Activated T-helper 1 cell treated with anti-CD3 and anti-CD28 coated beads, Interleukin-12 subunit alpha, Interleukin-12 subunit beta, Interleukin-2, Interleukin-4 antibody, amounts not matched to agents 30 ng/mL and 10 ng/mL and 1 ng/mL, durations not matched to agents 14 hours and 24 hours and 36 hours (primary cell): ENCODE results near the gene TFAP2D. TPM values are rescaled to one million over a fixed set of nuclear protein-coding genes. Genes with fewer than 3 reads are reported as not detected.

Experiments
- DNase-seq: peaks from one replicate; pipeline ENCODE4 v3.0.0; 2021; ENCODE audit warnings: low spot score
- H3K27ac Mint-ChIP-seq: one replicate; pipeline ENCODE4 v1.8.0; 2021; ENCODE audit warnings: mild to moderate bottlenecking, mixed read lengths
- H3K27me3 Mint-ChIP-seq: one replicate; pipeline ENCODE4 v1.8.0; 2022; ENCODE audit warnings: mild to moderate bottlenecking, moderate library complexity, mixed read lengths; ENCODE audit not compliant: insufficient read depth
- H3K36me3 Mint-ChIP-seq: one replicate; pipeline ENCODE4 v1.8.0; 2021; ENCODE audit warnings: low read depth, mixed read lengths
- H3K4me1 Mint-ChIP-seq: one replicate; pipeline ENCODE4 v1.8.0; 2021; ENCODE audit warnings: low read depth, mixed read lengths
- H3K4me3 Mint-ChIP-seq: one replicate; pipeline ENCODE4 v1.8.0; 2021; ENCODE audit warnings: mild to moderate bottlenecking, moderate library complexity, mixed read lengths
- H3K9me3 Mint-ChIP-seq: one replicate; pipeline ENCODE4 v1.8.0; 2021; ENCODE audit warnings: mixed read lengths
- intact Hi-C: fragments of 100-400 bp; cut with micrococcal nuclease; formaldehyde crosslinking; loops from one replicate; pipeline ENCODE4 v1.15.1; 2024
- total RNA-seq: library from RNA; stranded (reverse); gene quantifications from 2 replicates; pipeline ENCODE4 v1.2.3, GENCODE V29; 2022

TFAP2D gene
- not detected in 2 replicates for total RNA-seq

DNA sequence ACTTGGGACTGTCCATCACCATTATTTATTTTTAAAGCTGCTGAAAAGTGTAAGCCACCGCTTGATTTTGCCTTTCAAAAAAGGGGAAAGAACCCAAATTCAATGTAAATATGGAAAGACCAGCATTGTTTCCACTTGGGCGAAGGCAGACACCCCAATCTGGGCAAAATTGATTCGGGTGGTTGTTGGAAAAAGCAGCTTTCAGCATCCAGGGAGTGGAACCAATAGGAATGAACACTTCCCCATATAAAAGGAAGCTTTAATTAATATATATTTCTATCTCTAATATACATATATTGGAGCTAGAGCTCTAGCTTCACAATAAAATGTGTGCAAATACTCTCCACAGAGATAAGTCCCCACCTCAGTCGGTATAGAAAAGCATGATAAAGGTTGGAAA lies at the start of gene TFAP2D:
Gene TFAP2D, plus strand, starts transcription at position 301 of the 400 bp plus-strand sequence. CDS start 530 bp downstream, outside the sequence.
- no peaks in the 10 kb centered on the region for H3K36me3 Mint-ChIP-seq
- H3K9me3 Mint-ChIP-seq = peaks cover 5% of the 10 kb centered on the region
- intact Hi-C loops = no loop called here
- no peak for DNase-seq
- no peak within 1 kb of the TSS for H3K27ac Mint-ChIP-seq
- peaks cover 72% of the 10 kb centered on the region for H3K27me3 Mint-ChIP-seq
- H3K4me1 Mint-ChIP-seq = no peaks in the 10 kb centered on the region
- no peak within 1 kb of the TSS for H3K4me3 Mint-ChIP-seq

DNA sequence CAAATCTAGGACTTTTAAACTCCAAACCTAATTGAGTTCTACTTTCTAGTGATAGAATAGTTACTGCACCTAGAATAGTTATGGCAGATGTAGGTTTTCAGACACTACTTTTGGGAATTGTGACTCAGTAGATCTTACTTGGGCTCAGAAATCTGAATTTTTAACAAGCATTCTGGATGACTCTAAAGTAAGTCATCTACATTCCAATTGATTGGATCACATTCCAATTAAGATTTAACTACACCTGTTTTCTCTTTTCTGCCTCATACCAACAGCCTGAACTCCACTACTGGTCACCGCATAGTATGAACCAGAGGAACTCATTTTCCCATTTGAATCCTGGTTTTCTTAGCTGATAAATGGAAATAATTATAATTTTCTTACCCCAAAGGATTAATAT lies 49.5 kb upstream of the TFAP2D start:
- Mint-ChIP-seq H3K9me3 (no peaks in the 10 kb centered on the region), H3K27ac (no peak overlapping the region), H3K36me3 (no peaks in the 10 kb centered on the region), H3K27me3 (no peaks in the 10 kb centered on the region), H3K4me1 (no peaks in the 10 kb centered on the region), H3K4me3 (no peak overlapping the region)
- intact Hi-C loops = no loop called here
- DNase-seq = no peak

DNA sequence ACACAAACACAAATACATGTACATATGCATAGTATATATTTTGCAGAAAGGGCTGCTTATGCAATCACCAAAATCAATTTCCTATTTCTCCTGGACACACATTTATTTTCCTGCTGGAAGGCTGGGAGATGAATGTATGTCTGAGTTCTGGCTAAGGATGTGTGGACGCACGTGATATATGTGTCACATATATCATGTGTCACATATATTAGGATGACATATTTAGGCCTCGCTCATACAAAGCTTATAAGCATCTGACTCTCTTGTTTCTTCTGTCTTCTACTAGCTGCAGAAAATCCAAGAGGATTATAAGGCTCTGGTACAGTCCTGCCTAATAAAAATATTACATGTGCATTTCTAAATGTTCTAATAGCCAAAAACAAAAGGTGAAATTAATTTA lies 47.2 kb upstream of the TFAP2D start:
- no peaks in the 10 kb centered on the region for H3K4me1 Mint-ChIP-seq

DNA sequence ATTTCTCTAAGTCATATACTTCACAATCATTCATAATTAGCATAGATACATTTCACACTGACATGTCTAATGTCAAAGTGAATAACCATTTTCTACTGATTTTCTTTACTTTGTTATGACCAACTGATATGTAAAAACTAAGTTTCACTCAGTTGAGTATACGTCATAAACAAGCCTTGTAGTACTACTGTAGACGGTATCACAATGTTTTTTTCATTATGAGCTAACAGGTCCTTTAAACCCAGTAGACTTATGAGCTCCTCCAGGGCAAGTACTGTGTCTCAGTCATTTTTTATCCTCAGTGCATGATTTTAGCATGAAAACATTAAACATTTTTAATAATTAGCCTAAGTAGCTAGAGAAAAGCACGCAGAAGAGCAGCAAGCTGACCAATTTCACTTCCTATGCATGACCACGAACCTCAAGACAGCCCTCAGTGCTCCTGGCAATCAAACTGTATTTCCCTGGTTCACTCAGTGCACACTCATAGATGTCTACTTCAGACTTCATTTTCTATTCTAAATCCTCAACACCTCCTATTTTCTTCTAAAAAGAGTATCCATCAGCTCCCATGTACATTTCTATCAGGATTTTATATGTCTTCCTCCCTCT lies 32.0 kb upstream of the TFAP2D start:
- intact Hi-C loops = no loop called here
- DNase-seq = no peak
- no peak overlapping the region for H3K27ac Mint-ChIP-seq
- no peaks in the 10 kb centered on the region for H3K4me1 Mint-ChIP-seq
- no peak overlapping the region for H3K4me3 Mint-ChIP-seq
- no peaks in the 10 kb centered on the region for H3K27me3 Mint-ChIP-seq
- no peaks in the 10 kb centered on the region for H3K36me3 Mint-ChIP-seq
- no peaks in the 10 kb centered on the region for H3K9me3 Mint-ChIP-seq

More for the DNA sequence above, 47.2 kb upstream of the TFAP2D start:
- Mint-ChIP-seq H3K36me3 (no peaks in the 10 kb centered on the region), H3K27me3 (no peaks in the 10 kb centered on the region), H3K9me3 (no peaks in the 10 kb centered on the region), H3K27ac (no peak overlapping the region), H3K4me3 (no peak overlapping the region)
- intact Hi-C loops = no loop called here
- DNase-seq = no peak

DNA sequence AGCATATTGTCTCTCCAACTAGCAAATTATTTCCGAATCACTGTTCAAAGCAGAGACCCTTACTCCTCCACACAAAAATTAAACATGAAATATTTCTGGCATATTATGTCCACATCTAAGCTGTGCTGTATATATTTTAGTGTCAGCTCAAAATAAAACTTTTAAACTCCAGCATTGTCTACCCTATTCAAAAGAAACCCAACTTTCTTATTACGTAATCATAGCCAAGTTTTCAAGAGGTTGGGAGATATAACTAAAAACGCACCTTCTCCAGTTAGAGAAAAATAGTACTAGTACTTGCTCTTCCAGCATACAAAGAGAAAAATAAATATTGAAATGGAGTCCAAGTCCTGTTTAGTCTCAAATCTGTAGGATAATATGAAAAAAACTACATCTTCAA lies 24.1 kb upstream of the TFAP2D start:
- Mint-ChIP-seq H3K36me3 (no peaks in the 10 kb centered on the region), H3K27ac (no peak overlapping the region), H3K9me3 (no peaks in the 10 kb centered on the region), H3K4me1 (no peaks in the 10 kb centered on the region), H3K4me3 (no peak overlapping the region), H3K27me3 (no peaks in the 10 kb centered on the region)
- DNase-seq = no peak
- intact Hi-C loops = no loop called here

DNA sequence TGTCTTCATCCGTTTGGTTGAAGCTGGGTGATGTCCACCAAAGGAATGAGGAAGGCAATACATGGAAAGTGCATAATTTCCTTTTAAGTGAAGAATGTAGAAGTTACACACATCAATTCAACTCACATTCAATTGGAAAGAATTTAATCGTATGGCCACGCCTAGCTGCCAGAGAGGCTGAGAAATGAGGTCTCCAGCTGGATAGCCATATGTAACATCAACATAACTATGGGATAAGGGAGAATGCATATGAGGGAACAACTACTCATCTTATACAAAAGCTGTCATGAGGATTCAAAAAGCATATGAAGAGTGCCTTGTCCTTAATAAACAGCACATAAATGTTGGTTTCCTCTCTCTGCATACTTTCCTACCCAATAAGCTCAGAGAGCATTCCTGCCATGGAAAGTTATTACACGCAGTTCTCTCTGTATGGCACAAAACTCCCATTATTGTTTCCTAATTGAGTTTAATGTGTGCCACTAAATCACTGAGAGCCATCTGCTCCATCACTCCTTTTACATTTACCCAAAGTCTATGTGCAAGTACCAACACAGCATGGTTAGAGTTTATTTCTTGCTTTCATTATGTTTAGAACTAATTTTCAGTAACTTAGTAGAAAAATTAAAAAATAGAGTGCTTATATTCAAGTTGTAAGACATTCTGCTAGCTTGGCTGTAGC lies 21.4 kb upstream of the TFAP2D start:
- no peaks in the 10 kb centered on the region for H3K9me3 Mint-ChIP-seq
- intact Hi-C loops = no loop called here
- H3K4me3 Mint-ChIP-seq = no peak overlapping the region
- H3K36me3 Mint-ChIP-seq = no peaks in the 10 kb centered on the region
- no peak overlapping the region for H3K27ac Mint-ChIP-seq
- no peaks in the 10 kb centered on the region for H3K4me1 Mint-ChIP-seq
- no peak for DNase-seq
- H3K27me3 Mint-ChIP-seq = no peaks in the 10 kb centered on the region

DNA sequence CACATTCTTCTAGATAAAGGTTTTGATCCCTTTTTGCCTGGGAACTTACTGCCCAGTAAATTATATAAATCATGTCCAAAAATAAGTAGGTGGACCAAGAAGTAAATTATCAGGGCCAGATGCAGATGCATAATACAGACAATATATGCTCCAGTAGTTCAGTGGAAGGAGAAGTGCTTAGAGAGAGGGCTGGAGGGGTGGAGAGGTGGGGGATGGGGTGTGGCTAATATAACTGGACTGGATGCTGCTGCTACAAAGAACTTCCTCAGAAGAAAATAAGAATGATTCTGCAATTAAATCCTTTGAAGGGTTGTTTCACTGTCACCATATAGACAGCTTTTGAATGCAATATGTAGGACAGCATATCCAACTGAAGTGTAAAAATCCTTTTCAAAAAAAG lies 14.8 kb upstream of the TFAP2D start:
- intact Hi-C loops = no loop called here
- no peak overlapping the region for H3K27ac Mint-ChIP-seq
- H3K36me3 Mint-ChIP-seq = no peaks in the 10 kb centered on the region
- H3K9me3 Mint-ChIP-seq = no peaks in the 10 kb centered on the region
- H3K4me3 Mint-ChIP-seq = no peak overlapping the region
- H3K4me1 Mint-ChIP-seq = no peaks in the 10 kb centered on the region
- H3K27me3 Mint-ChIP-seq = no peaks in the 10 kb centered on the region
- no peak for DNase-seq

DNA sequence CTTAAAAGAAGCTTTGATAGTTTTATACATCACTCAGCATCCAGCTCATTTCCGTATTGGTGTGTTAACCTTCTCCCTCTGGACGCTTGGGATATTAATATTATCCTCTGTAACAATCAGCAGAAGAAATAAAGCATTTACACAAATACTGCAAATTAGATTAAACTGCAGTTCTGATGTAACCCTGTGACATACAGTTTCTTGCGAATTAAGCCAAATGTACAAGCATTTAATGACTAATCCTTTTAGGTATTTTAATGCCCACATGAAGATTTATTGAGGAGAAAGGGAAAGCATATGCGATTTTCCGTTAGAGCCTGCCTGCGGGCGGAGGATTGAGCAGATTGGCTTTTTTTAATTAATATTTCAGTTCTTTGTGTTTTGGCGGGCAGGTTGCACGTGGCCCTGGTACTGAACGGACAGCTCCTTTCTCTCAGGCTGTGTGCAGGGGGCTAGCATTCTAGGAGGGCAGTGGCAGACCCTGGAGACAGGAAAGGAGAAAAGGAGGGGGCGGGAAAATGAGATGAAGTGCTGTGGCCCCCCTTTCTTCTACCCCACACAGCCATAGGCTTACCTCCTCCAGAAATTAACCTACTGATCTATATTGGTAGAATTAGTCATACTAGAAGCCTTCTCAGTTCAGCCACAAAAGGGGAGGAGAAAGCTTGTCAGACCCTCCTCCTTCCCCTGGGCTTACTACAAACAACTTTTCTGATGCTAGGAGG lies 14.1 kb upstream of the TFAP2D start:
- intact Hi-C loops = no loop called here
- Mint-ChIP-seq H3K4me3 (no peak overlapping the region), H3K36me3 (no peaks in the 10 kb centered on the region)

DNA sequence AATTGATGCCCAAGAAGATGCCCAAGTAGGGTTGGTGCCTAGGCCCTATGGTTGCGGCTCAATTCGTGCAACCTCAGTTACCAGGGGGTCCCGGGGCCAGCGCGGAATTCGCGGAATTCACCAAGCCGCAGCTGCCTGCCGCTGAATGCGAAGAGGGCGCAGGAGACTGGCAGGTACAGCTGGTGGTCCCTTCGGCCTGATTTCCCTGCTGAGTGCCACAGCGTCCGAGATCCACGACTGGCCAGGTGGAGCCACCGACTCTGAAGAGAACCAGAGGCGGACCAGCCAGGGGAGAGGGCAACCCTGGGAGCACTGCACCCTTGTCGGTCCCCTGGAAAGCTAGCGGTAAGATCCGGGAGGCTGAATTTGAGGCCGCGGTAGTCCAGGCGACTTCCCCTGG lies 6.8 kb upstream of the TFAP2D start:
- Mint-ChIP-seq H3K4me3 (no peak overlapping the region), H3K27me3 (peaks cover 45% of the 10 kb centered on the region), H3K4me1 (no peaks in the 10 kb centered on the region), H3K36me3 (peaks cover 2% of the 10 kb centered on the region), H3K9me3 (peaks cover 9% of the 10 kb centered on the region), H3K27ac (no peak overlapping the region)
- DNase-seq = no peak
- intact Hi-C loops = no loop called here

More for the DNA sequence above, 14.1 kb upstream of the TFAP2D start:
- Mint-ChIP-seq H3K4me1 (no peaks in the 10 kb centered on the region), H3K27ac (no peak overlapping the region), H3K27me3 (no peaks in the 10 kb centered on the region), H3K9me3 (no peaks in the 10 kb centered on the region)
- DNase-seq = no peak

DNA sequence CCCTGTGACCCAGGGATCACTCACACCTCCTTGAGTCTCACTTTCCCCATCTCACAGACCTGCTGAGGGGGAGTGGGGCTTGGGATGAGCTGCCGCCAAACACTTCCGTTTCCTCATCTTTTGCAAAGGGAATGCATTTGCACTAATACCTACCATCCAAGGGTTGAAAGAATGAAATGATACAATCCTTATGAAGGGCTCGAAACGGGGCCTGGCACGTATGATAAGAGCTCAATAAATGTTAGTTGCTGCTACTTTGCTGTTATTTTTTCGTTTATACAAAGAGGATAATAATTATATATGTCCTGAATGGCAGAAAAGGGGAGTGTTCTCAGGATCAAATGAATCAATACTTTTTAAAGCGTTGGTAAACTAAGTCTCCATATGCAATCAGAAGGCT lies 6.1 kb upstream of the TFAP2D start:
- Mint-ChIP-seq H3K27ac (no peak overlapping the region), H3K4me1 (no peaks in the 10 kb centered on the region), H3K27me3 (peaks cover 51% of the 10 kb centered on the region), H3K4me3 (no peak overlapping the region), H3K36me3 (peaks cover 2% of the 10 kb centered on the region), H3K9me3 (peaks cover 9% of the 10 kb centered on the region)
- DNase-seq = no peak
- intact Hi-C loops = no loop called here

DNA sequence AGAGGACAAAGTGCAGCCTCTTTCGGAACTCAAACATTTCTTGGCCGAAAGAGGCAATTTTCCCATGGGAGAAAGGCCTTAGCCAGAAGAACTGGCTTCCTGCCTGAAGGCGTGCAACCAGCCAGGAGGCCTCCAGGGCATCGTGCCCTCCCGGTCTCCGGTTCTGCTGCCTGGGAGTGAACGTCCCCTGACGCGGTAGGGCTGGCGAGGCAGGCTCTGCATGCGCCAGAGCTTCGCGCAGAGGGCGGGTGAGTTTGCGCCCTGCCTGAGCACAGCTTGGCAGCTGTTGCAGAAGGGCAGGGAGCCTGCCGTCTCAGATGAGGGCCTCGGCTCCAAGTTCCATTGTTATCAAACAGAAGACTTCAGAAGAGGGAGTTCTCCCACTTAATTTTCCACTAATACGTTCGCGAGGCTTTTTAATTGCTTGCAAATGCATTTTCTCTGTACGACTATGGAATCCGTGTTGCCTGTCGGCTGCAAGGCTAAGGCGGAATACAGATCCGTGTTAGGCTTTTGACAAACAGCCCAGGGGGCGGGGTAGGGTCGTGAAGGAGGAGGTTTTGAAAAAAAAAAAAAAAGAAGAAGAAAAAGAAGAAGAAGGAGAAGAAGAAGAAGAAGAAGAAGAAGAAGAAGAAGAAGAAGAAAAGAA lies 5.5 kb upstream of the TFAP2D start:
- DNase-seq = no peak
- Mint-ChIP-seq H3K27me3 (peaks cover 56% of the 10 kb centered on the region), H3K4me1 (no peaks in the 10 kb centered on the region), H3K9me3 (peaks cover 9% of the 10 kb centered on the region), H3K36me3 (peaks cover 2% of the 10 kb centered on the region), H3K27ac (no peak overlapping the region), H3K4me3 (no peak overlapping the region)
- intact Hi-C loops = no loop called here

DNA sequence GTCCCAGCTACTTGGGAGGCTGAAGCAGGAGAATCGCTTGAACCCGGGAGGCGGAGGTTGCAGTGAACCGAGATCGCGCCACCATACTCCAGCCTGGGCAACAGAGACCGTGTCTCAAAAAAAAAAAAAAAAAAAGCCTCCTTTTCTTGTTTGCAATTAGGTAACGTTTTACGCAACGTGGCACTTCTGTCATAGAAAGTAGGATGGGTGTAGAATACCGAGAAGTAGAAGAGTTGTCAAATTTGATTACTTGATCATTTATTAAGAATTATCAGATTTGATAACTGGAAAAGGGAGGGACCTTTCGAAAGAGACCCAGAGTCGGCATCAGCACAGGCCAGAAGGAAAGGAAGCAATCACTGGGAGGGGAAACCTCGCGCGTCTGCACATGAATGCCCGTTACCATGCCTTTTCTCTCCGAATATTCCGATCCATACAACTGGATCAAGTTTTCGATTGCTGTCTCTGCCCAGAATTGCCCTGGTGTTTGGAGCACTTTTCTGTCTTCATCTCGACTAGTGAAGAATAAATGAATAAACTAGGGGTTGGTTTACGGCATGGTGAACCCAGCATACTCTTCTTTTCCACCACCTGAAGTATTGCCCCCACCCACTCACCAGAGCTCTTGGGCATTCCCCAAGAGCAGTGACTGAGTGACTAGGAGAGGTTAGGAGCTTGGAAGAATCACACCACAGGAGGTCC lies 4.5 kb upstream of the TFAP2D start:
- Mint-ChIP-seq H3K4me1 (no peaks in the 10 kb centered on the region), H3K36me3 (peaks cover 2% of the 10 kb centered on the region), H3K9me3 (peaks cover 9% of the 10 kb centered on the region), H3K4me3 (no peak overlapping the region), H3K27ac (no peak overlapping the region), H3K27me3 (peaks cover 62% of the 10 kb centered on the region)
- intact Hi-C loops = no loop called here
- DNase-seq = no peak
